Rectal smooth muscle tissue (tissue), 1 donor: Measurements from ENCODE around the gene POU4F1.

Experiments used
- H3K27ac ChIP-seq: one replicate; pipeline ENCODE4 v1.7.0; 2013; ENCODE audit warnings: low read depth, low read length, inconsistent platforms
- H3K27me3 ChIP-seq: one replicate; pipeline ENCODE4 v1.7.0; 2013; ENCODE audit warnings: low read length; ENCODE audit not compliant: control insufficient read depth, insufficient read depth
- H3K36me3 ChIP-seq: one replicate; pipeline ENCODE4 v1.7.0; 2013; ENCODE audit warnings: low read length; ENCODE audit not compliant: control insufficient read depth, insufficient read depth
- H3K4me1 ChIP-seq: one replicate; pipeline ENCODE4 v1.7.0; 2013; ENCODE audit warnings: low read length; ENCODE audit not compliant: control insufficient read depth, insufficient read depth
- H3K4me3 ChIP-seq: one replicate; pipeline ENCODE4 v1.7.0; 2013; ENCODE audit warnings: low read length
- H3K9ac ChIP-seq: one replicate; pipeline ENCODE4 v1.7.0; 2013; ENCODE audit warnings: low read length

POU4F1 gene

GRCh38 chr13:78620936-78621470 is 17.7 kb upstream of the POU4F1 start:
- Histone ChIP-seq H3K4me1 (no peaks in the 10 kb centered on the region), H3K27ac (no peak overlapping the region), H3K4me3 (no peak overlapping the region), H3K9ac (no peak overlapping the region), H3K27me3 (no peaks in the 10 kb centered on the region), H3K36me3 (no peaks in the 10 kb centered on the region)

DNA sequence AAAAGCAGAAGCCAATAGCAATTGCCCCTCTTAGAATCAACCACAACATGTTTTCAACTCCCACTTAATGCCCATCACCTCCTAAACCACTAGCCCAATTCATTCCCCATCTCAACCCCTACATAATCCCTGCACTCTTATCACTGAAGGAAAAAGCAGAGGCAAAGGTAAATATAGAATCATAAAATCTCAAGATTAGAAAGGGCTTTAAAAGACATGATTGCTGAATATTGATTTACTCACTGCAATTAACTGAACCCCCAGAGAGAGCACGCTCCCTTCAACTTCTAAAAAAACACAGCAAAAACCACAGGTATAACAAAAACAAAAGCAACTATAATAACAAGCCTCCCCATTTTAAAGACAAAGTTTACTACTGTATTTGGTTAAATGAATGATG is 15.1 kb upstream of the POU4F1 start:
- H3K9ac ChIP-seq: no peak overlapping the region
- no peaks in the 10 kb centered on the region for H3K4me1 ChIP-seq
- H3K27me3 ChIP-seq: no peaks in the 10 kb centered on the region
- H3K36me3 ChIP-seq: no peaks in the 10 kb centered on the region
- no peak overlapping the region for H3K4me3 ChIP-seq
- H3K27ac ChIP-seq: no peak overlapping the region

DNA sequence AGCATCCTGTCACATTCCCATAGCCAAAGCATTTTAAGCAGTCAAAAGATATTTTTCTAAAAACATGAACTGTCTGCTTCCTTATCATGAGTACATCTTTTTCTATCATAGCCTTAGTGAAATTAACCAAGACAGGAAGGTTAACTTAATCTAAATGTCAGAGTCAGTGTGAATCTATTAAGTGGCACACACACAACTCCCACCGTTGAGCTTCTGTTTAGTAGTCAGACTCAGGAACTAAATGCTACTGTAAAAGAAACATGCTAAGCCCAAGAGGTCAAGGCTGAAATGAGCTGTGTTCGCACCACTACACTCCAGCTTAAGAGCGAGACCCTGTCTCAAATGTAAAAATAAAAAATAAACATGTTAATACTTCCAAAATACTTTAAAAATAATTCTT is 7.7 kb upstream of the POU4F1 start:
- H3K9ac ChIP-seq: no peak overlapping the region
- no peaks in the 10 kb centered on the region for H3K36me3 ChIP-seq
- no peak overlapping the region for H3K27ac ChIP-seq
- peaks cover 32% of the 10 kb centered on the region for H3K27me3 ChIP-seq
- H3K4me1 ChIP-seq: no peaks in the 10 kb centered on the region
- H3K4me3 ChIP-seq: no peak overlapping the region

- Histone ChIP-seq H3K27ac (no peak overlapping the region), H3K36me3 (no peaks in the 10 kb centered on the region), H3K9ac (no peak overlapping the region), H3K27me3 (peaks cover 37% of the 10 kb centered on the region), H3K4me1 (no peaks in the 10 kb centered on the region), H3K4me3 (no peak overlapping the region)
Observed at GRCh38 chr13:78610381-78610883, 7.1 kb upstream of the POU4F1 start.

GRCh38 chr13:78609464-78610205 is 6.3 kb upstream of the POU4F1 start:
- Histone ChIP-seq H3K4me1 (no peaks in the 10 kb centered on the region), H3K27ac (no peak overlapping the region), H3K9ac (no peak overlapping the region), H3K27me3 (peaks cover 45% of the 10 kb centered on the region), H3K36me3 (no peaks in the 10 kb centered on the region), H3K4me3 (peak overlapping the region; percentile 56)

DNA sequence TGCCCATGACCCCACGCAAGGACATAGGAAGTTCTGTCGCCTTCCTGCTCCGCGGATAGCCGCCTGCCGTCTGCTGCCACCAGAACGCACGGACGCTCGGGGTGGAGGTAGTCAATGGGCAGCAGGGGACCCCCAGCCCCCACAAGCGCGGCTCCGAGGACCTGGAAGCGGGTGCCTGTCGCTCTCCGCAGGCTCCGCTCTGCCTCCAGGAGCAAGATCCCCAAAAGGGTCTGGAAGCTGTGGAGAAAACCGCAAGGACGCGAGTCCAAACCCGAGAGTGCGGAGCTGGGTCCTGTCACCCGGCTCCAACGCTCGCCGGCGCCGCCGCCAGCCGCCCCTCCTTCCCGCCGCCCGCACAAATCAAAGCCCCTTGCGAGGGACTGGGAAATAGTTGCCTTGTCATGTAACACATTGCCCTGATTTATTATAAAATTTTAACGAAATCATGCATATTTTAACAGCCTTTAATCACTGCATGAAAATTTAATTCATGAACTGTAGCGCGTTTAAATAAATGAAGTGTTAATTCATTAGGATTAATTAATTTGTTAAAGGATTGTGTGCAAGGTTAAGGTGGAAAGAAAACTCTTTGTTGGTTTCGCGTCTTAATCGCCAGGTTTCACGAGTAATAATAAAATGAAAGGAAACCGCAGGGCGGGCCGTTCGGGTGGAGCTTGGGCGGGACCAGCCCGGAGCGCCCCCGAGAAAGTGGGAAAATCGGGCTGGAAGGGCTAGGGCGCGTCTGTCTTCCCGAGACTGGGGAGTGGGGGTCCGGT is 5.5 kb upstream of the POU4F1 start:
- peak overlapping the region; percentile 56 for H3K4me3 ChIP-seq
- H3K27ac ChIP-seq: no peak overlapping the region
- no peaks in the 10 kb centered on the region for H3K36me3 ChIP-seq
- peaks cover 51% of the 10 kb centered on the region for H3K27me3 ChIP-seq
- no peaks in the 10 kb centered on the region for H3K4me1 ChIP-seq
- H3K9ac ChIP-seq: no peak overlapping the region

GRCh38 chr13:78608252-78608687 is 4.9 kb upstream of the POU4F1 start:
- H3K4me3 ChIP-seq: peak overlapping the region; percentile 56
- H3K4me1 ChIP-seq: no peaks in the 10 kb centered on the region
- H3K9ac ChIP-seq: no peak overlapping the region
- peaks cover 56% of the 10 kb centered on the region for H3K27me3 ChIP-seq
- no peaks in the 10 kb centered on the region for H3K36me3 ChIP-seq
- H3K27ac ChIP-seq: no peak overlapping the region

DNA sequence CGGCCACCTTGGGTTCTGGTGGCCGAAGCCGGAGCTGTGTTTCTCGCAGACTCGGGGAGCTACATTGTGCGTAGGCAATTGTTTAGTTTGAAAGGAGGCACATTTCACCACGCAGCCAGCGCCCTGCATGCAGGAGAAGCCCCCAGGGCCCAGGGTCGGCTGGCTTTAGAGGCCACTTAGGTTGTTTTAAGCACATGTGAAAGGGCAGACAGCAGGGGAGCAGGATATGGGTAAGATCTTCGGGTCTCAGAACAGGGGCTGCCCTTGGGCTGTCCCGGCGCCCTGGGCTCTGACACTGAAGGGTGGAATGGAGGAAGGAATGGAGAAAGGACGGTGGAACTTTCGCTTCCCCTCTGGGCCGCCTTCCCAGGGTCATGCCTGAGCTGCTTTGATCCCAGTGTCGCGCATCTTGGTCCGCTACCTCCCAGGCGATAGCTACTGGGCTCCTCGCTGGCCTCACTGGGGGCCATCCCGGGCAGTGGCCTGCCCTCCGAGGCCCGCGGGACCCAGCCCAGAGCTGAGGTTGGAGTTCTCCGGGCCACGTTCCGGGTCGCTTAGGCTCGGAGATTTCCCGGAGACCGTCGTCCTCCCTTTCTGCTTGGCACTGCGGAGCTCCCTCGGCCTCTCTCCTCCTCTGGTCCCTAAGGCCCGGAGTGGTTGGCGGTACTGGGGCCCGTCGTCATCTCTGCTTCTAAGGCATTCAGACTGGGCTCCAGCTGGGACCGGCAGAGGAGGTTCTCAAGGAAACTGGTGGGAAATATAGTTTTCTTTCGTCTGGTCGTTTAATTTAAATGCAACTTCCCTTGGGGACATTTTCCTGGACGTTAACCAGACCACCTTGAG is 4.3 kb upstream of the POU4F1 start:
- Histone ChIP-seq H3K4me1 (no peaks in the 10 kb centered on the region), H3K4me3 (peak overlapping the region; percentile 38), H3K27ac (no peak overlapping the region), H3K27me3 (peaks cover 62% of the 10 kb centered on the region), H3K36me3 (no peaks in the 10 kb centered on the region), H3K9ac (no peak overlapping the region)

DNA sequence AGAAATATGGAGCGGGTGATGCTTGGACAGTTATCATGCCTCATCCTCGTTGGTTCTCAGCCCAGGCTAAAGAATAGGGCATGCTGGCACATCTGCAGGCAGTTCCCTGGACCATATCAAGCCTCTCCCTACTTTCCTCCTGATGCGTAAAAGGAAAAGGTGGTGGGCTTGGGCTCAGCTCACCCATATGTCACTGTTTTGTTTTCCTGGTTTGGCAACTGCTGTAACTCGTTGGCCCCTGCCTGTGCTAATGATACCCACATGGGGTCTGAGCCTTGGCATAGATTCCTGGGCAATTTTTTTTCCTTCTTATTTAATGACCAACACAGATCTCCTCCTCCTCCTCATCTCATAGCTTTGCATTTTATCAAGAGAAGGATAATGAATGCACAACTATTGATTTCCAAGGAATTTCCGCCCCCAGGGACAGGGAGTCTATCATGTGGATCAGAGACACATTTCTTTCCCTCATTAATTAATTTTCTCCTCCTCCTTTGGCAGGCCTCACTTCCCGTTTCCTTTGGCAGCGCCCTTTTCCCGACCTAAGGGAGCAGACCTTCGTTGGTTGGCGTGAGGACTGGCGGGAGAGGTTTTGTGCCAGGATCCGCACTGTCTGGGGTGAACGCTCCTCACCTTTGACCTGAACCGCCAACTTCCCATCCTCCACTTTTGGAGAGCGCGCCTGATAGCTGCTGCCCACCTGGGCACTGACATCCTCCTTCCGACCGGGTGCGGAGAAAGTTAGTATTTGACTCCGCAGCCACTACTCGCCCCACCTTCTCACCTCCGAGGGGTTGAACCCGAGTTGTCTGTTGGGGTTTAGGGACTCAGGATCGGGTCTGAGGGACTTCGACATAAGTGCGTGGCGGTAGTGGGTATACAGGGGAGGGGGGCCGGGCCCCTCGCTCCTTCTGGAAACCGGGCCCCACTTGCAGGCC is 3.4 kb upstream of the POU4F1 start:
- Histone ChIP-seq H3K36me3 (no peaks in the 10 kb centered on the region), H3K27me3 (peaks cover 66% of the 10 kb centered on the region), H3K4me3 (no peak overlapping the region), H3K4me1 (no peaks in the 10 kb centered on the region), H3K27ac (no peak overlapping the region), H3K9ac (no peak overlapping the region)

- Histone ChIP-seq H3K36me3 (no peaks in the 10 kb centered on the region), H3K4me1 (no peaks in the 10 kb centered on the region), H3K9ac (no peak overlapping the region), H3K27me3 (peaks cover 75% of the 10 kb centered on the region), H3K4me3 (no peak overlapping the region), H3K27ac (no peak overlapping the region)
Observed at GRCh38 chr13:78604782-78605611, 1.6 kb upstream of the POU4F1 start.
